Activated CD8-positive, alpha-beta T cell treated with anti-CD3 and anti-CD28 coated beads for 36 hours (primary cell): ENCODE data around the gene RRAS. TPM values are rescaled to one million over a fixed set of nuclear protein-coding genes. Genes with fewer than 3 reads are reported as not detected.

Source experiments
- ATAC-seq: fragments of 200-7000 bp; cut with Tn5 transposase; one replicate; pipeline ENCODE4 v1.10.0; 2021; ENCODE audit warnings: mild to moderate bottlenecking, moderate library complexity
- CTCF ChIA-PET: fragments of 350-600 bp; sonication (Branson Sonifier 250); formaldehyde crosslinking; loops from one replicate; lab custom pipeline; 2021; ENCODE audit warnings: antibody characterized with exemption; lab: Charles Lee
- POLR2A ChIA-PET: fragments of 350-600 bp; sonication (Branson Sonifier 250); formaldehyde crosslinking; loops from one replicate; lab custom pipeline; 2021; ENCODE audit warnings: antibody characterized with exemption; lab: Charles Lee
- DNase-seq: peaks from one replicate; pipeline ENCODE4 v3.0.0-alpha.2; 2020
- H3K27ac Mint-ChIP-seq: one replicate; pipeline ENCODE4 v1.8.0; 2021; ENCODE audit warnings: mild to moderate bottlenecking, mixed read lengths
- H3K27me3 Mint-ChIP-seq: one replicate; pipeline ENCODE4 v1.8.0; 2021; ENCODE audit warnings: mixed read lengths
- H3K36me3 Mint-ChIP-seq: one replicate; pipeline ENCODE4 v1.8.0; 2021; ENCODE audit warnings: low read depth, mixed read lengths
- H3K4me1 Mint-ChIP-seq: one replicate; pipeline ENCODE4 v1.8.0; 2021; ENCODE audit warnings: low read depth, mixed read lengths
- H3K4me3 Mint-ChIP-seq: one replicate; pipeline ENCODE4 v1.8.0; 2021; ENCODE audit warnings: mild to moderate bottlenecking, moderate library complexity, mixed read lengths
- H3K9me3 Mint-ChIP-seq: one replicate; pipeline ENCODE4 v1.8.0; 2021; ENCODE audit warnings: mixed read lengths
- intact Hi-C: fragments of 100-400 bp; cut with micrococcal nuclease; formaldehyde crosslinking; loops from one replicate; pipeline ENCODE4 v1.10.0; 2022
- total RNA-seq, 2 experiments: library from RNA; stranded (reverse); gene quantifications; one replicate each; pipeline ENCODE4 v1.2.3, GENCODE V29; 2021
- TF ChIP-seq, protein P1 (sequence below): fragments of 200-600 bp; IDR thresholded peaks from one replicate; pipeline ENCODE4 v1.8.0; 2022; ENCODE audit warnings: antibody characterized with exemption, mild to moderate bottlenecking

The RRAS gene
- total RNA-seq, 2 experiments from 2014 or later: 6.3 to 7.1 TPM

- peak; percentile 21 for ATAC-seq
- peak overlapping the region; percentile 98 for H3K4me3 Mint-ChIP-seq
- POLR2A ChIA-PET: interaction anchor here (0.7 to 1.3 kb wide), 4 partner anchors 11 to 168 kb away, joined by 3 to 5 read pairs (median 4); no protein-coding TSS in a partner anchor
Measured at GRCh38 chr19:49680421-49681351, 40.7 kb upstream of the RRAS start.

GRCh38 chr19:49679771-49680413 is 39.9 kb upstream of the RRAS start:
- Mint-ChIP-seq H3K9me3 (no peaks in the 10 kb centered on the region), H3K27ac (peak overlapping the region; percentile 81), H3K36me3 (peaks cover 38% of the 10 kb centered on the region), H3K4me3 (peak overlapping the region; percentile 98), H3K4me1 (peaks cover 30% of the 10 kb centered on the region), H3K27me3 (no peaks in the 10 kb centered on the region)
- ChIA-PET POLR2A (interaction anchor here (0.6 to 3.1 kb wide), 3 partner anchors 10 to 84 kb away, joined by 3 to 23 read pairs (median 3); partner anchors contain the start of genes ADM5 and CPT1C), CTCF (interaction anchor here (0.7 to 1.4 kb wide), 4 partner anchors 8 to 173 kb away, joined by 4 to 5 read pairs (median 4); partner anchors contain the start of gene ADM5)
- DNase-seq (peak; percentile 29), ATAC-seq (no peak)
- intact Hi-C loops: loop anchor here (5.0 kb wide), 2 partner anchors 38 to 88 kb away; partner anchors contain the start of genes PRR12, RRAS and SCAF1
- TF ChIP-seq, protein P1, sequence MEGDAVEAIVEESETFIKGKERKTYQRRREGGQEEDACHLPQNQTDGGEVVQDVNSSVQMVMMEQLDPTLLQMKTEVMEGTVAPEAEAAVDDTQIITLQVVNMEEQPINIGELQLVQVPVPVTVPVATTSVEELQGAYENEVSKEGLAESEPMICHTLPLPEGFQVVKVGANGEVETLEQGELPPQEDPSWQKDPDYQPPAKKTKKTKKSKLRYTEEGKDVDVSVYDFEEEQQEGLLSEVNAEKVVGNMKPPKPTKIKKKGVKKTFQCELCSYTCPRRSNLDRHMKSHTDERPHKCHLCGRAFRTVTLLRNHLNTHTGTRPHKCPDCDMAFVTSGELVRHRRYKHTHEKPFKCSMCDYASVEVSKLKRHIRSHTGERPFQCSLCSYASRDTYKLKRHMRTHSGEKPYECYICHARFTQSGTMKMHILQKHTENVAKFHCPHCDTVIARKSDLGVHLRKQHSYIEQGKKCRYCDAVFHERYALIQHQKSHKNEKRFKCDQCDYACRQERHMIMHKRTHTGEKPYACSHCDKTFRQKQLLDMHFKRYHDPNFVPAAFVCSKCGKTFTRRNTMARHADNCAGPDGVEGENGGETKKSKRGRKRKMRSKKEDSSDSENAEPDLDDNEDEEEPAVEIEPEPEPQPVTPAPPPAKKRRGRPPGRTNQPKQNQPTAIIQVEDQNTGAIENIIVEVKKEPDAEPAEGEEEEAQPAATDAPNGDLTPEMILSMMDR: no peak

More at GRCh38 chr19:49680421-49681351, 40.7 kb upstream of the RRAS start:
- Mint-ChIP-seq H3K4me1 (peaks cover 30% of the 10 kb centered on the region), H3K27ac (peak overlapping the region; percentile 81), H3K9me3 (no peaks in the 10 kb centered on the region), H3K27me3 (no peaks in the 10 kb centered on the region), H3K36me3 (peaks cover 45% of the 10 kb centered on the region)
- TF ChIP-seq, protein P1: peak; percentile 97
- intact Hi-C loops: no loop called here
- DNase-seq: peak; percentile 96
- CTCF ChIA-PET: interaction anchor here (0.6 to 1.7 kb wide), 19 partner anchors 9 to 182 kb away, joined by 3 to 19 read pairs (median 4); partner anchors contain the start of genes ADM5, CPT1C and RRAS

- ChIA-PET CTCF (interaction anchor here (0.7 to 2.0 kb wide), 12 partner anchors 8 to 172 kb away, joined by 3 to 7 read pairs (median 4); partner anchors contain the start of genes ADM5, BCL2L12 and IRF3), POLR2A (interaction anchor here (1.1 to 5.0 kb wide), 7 partner anchors 11 to 145 kb away, joined by 3 to 47 read pairs (median 5); partner anchors contain the start of genes ADM5, BCL2L12, CPT1C and IRF3)
- Mint-ChIP-seq H3K27me3 (no peaks in the 10 kb centered on the region), H3K4me1 (peaks cover 29% of the 10 kb centered on the region), H3K36me3 (peaks cover 34% of the 10 kb centered on the region), H3K27ac (peak overlapping the region; percentile 95), H3K4me3 (peak overlapping the region; percentile 98), H3K9me3 (no peaks in the 10 kb centered on the region)
- DNase-seq: no peak
- no peak for ATAC-seq
- TF ChIP-seq, protein P1: no peak
- intact Hi-C loops: loop anchor here (5.0 kb wide), 2 partner anchors 37 to 87 kb away; partner anchors contain the start of genes PRR12, RRAS and SCAF1
Measured at GRCh38 chr19:49678985-49679770, 39.2 kb upstream of the RRAS start.

DNA sequence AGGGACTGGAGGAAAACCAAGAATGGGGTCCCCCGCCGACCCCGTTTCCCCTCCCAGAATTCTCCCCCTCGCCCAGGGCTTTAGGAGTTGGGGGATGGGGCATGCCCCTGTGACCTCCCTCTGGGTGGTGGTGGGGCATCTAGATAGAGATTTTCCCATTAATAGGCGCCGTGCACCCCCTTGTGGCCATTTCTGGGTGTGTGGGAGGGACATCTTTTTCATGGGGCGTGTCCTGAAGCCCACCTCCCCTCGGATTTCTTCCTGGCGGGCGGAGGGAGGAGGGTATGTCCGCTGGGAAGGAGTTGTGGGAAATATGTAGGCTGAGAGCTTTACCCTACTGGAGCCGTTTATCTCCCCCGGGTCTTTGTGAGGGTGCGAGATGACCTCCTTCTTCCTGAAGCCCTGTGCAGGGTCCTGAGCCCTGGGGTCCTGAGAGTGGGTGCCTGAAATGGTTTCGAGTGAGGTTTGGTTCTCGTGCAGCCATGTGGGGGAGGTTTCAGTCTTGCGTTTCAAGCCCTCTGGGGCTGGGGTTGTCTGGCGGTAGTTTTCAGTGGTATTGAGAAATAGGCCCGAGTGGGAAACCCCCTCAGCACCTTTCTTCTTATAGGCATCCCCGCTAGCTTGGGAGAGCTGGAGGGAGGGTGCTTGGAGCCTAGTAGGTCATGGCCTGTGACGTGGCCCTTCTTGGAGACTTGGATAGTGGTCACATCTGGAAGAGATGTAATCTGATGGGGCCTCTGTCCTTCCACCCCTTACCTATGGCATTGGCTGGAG is 38.1 kb upstream of the RRAS start:
- Mint-ChIP-seq H3K4me3 (peak overlapping the region; percentile 98), H3K27ac (peak overlapping the region; percentile 95), H3K9me3 (no peaks in the 10 kb centered on the region), H3K27me3 (no peaks in the 10 kb centered on the region), H3K4me1 (peaks cover 27% of the 10 kb centered on the region), H3K36me3 (peaks cover 27% of the 10 kb centered on the region)
- DNase-seq: peak; percentile 95
- ChIA-PET POLR2A (interaction anchor here (1.0 to 5.0 kb wide), 11 partner anchors 11 to 185 kb away, joined by 3 to 47 read pairs (median 5); partner anchors contain the start of genes ADM5, AP2A1, BCL2L12 and CPT1C), CTCF (interaction anchor here (0.7 to 3.2 kb wide), 18 partner anchors 10 to 171 kb away, joined by 3 to 9 read pairs (median 4); partner anchors contain the start of genes BCL2L12, IRF3, RCN3 and RRAS)
- peak; percentile 8 for ATAC-seq
- intact Hi-C loops: loop anchor here (5.0 kb wide), 2 partner anchors 36 to 86 kb away; partner anchors contain the start of genes PRR12, RRAS and SCAF1
- TF ChIP-seq, protein P1: peak; percentile 78
